OCI-LY7 (cell line): ENCODE results near the gene VOPP1. TPM values are rescaled to one million over a fixed set of nuclear protein-coding genes. Genes with fewer than 3 reads are reported as not detected.

ENCODE experiments used
- BruUV-seq: library from RNA; stranded (reverse); fragments of 400-500 nt; replicated peaks from 2 replicates; lab custom pipeline; 2021; lab: Mats Ljungman, UMichigan
- CTCF ChIA-PET: fragments of 300-600 bp; sonication (Branson Sonifier 250); formaldehyde crosslinking; loops from one replicate; lab custom pipeline; 2022; ENCODE audit warnings: antibody characterized with exemption; ENCODE audit not compliant: unreplicated experiment; lab: Charles Lee
- POLR2A ChIA-PET: fragments of 300-600 bp; sonication (Branson Sonifier 250); formaldehyde crosslinking; loops from one replicate; lab custom pipeline; 2022; ENCODE audit warnings: antibody characterized with exemption; lab: Charles Lee
- DNase-seq: peaks from one replicate; pipeline ENCODE4 v3.0.0-alpha.2; 2015; ENCODE audit warnings: low spot score
- H2AFZ ChIP-seq: fragments of 200-600 bp; sonication (generic), shearing (Covaris generic); 2 replicates; pipeline ENCODE4 v1.6.1; 2014; ENCODE audit warnings: mild to moderate bottlenecking, antibody characterized with exemption, low read length, moderate library complexity
- H3K27ac ChIP-seq: fragments of 200-600 bp; sonication (generic); 2 replicates; pipeline ENCODE4 v1.5.1; 2014; ENCODE audit warnings: mixed run types, low read depth, mild to moderate bottlenecking, moderate library complexity, low read length, inconsistent platforms; ENCODE audit not compliant: poor library complexity, severe bottlenecking
- H3K36me3 ChIP-seq: fragments of 200-600 bp; sonication (generic); 2 replicates; pipeline ENCODE4 v1.6.1; 2014; ENCODE audit warnings: mild to moderate bottlenecking, antibody characterized with exemption, low read length, moderate library complexity, mixed read lengths; ENCODE audit not compliant: insufficient read depth
- H3K4me1 ChIP-seq: fragments of 200-600 bp; sonication (generic); 2 replicates; pipeline ENCODE4 v1.5.1; 2014; ENCODE audit warnings: mild to moderate bottlenecking, low read length; ENCODE audit not compliant: insufficient read depth, poor library complexity, severe bottlenecking
- H3K4me2 ChIP-seq: fragments of 200-600 bp; sonication (generic); 2 replicates; pipeline ENCODE4 v1.6.1; 2014; ENCODE audit warnings: mild to moderate bottlenecking, low read length
- H3K4me3 ChIP-seq: fragments of 200-600 bp; sonication (generic); 2 replicates; pipeline ENCODE4 v1.5.1; 2014; ENCODE audit warnings: mild to moderate bottlenecking, low read depth, low read length; ENCODE audit not compliant: poor library complexity, severe bottlenecking
- H3K79me2 ChIP-seq: fragments of 200-600 bp; sonication (generic); 2 replicates; pipeline ENCODE4 v1.6.1; 2016; ENCODE audit warnings: low read depth, mild to moderate bottlenecking, low read length, moderate library complexity, mixed read lengths; ENCODE audit not compliant: insufficient read depth
- H3K9me2 ChIP-seq: fragments of 200-600 bp; sonication (generic); 2 replicates; pipeline ENCODE4 v1.6.1; 2016; ENCODE audit warnings: mild to moderate bottlenecking, low read length, mixed read lengths; ENCODE audit not compliant: insufficient read depth
- H3K9me3 ChIP-seq: fragments of 200-600 bp; sonication (generic); 2 replicates; pipeline ENCODE4 v1.6.1; 2014; ENCODE audit warnings: mild to moderate bottlenecking, mixed run types, low read length, mixed read lengths
- H4K20me1 ChIP-seq: fragments of 200-600 bp; sonication (generic); 2 replicates; pipeline ENCODE4 v1.6.1; 2014; ENCODE audit warnings: mild to moderate bottlenecking, antibody characterized with exemption, low read length, moderate library complexity, mixed read lengths; ENCODE audit not compliant: insufficient read depth
- CTCF ChIP-seq: fragments of 200-600 bp; sonication (generic); conservative IDR thresholded peaks from 2 replicates; pipeline ENCODE4 v1.5.1; 2014; ENCODE audit warnings: mild to moderate bottlenecking, antibody characterized with exemption, low read length, moderate library complexity, mixed read lengths
- EZH2phosphoT487 ChIP-seq: fragments of 200-600 bp; sonication (generic); IDR thresholded peaks from 2 replicates; pipeline ENCODE4 v1.6.1; 2018; ENCODE audit warnings: low read depth, borderline replicate concordance, mild to moderate bottlenecking, mixed run types, antibody characterized with exemption, low read length, moderate library complexity, mixed read lengths
- intact Hi-C: fragments of 100-400 bp; cut with micrococcal nuclease; formaldehyde crosslinking; loops from one replicate; pipeline ENCODE4 v1.10.0; 2022; ENCODE audit not compliant: unreplicated experiment
- total RNA-seq, 2 experiments: library from RNA; depleted of rRNA in 1 of 2; stranded (reverse); fragments of >200 nt in 1 of 2; shearing (Covaris generic) in 1 of 2; gene quantifications; 2 replicates each; pipeline ENCODE4 v1.2.3, GENCODE V29; 2014 to 2022

The VOPP1 gene
- total RNA-seq, 2 experiments from 2014 or later, result 68.8 to 72.1 TPM

- peaks cover 8% of the 10 kb centered on the region for H3K36me3 ChIP-seq
- H3K9me3 ChIP-seq, result no peaks in the 10 kb centered on the region
- peaks cover 61% of the 10 kb centered on the region for H3K4me1 ChIP-seq
- BruUV-seq, result no TSS peak
- DNase-seq, result no peak
- peak overlapping the region; percentile 90; the same call in 1 of the 2 replicates for H3K4me2 ChIP-seq
- no peak overlapping the region for H3K27ac ChIP-seq
- H3K9me2 ChIP-seq, result no peaks in the 10 kb centered on the region
- H3K4me3 ChIP-seq, result no peak overlapping the region
- H2AFZ ChIP-seq, result no peak overlapping the region
- peaks cover 74% of the 10 kb centered on the region; the same call in 1 of the 2 replicates for H3K79me2 ChIP-seq
- ChIA-PET POLR2A (interaction anchor here (0.6 to 1.8 kb wide), 6 partner anchors 9 to 35 kb away, joined by 3 to 6 read pairs (median 4); no protein-coding TSS in a partner anchor), CTCF (interaction anchor here (1.4 kb wide), 1 partner anchor 15 kb away, joined by 8 read pairs; no protein-coding TSS in a partner anchor)
- H4K20me1 ChIP-seq, result peaks cover 7% of the 10 kb centered on the region; the same call in 1 of the 2 replicates
- TF ChIP-seq CTCF (no peak), EZH2phosphoT487 (no peak)
- intact Hi-C loops, result loop anchor here (10.0 kb wide), 1 partner anchor 174 kb away; the partner anchor contains the start of gene LANCL2
Measured at GRCh38 chr7:55538538-55538937, 33.8 kb downstream of the VOPP1 start.

- ChIA-PET CTCF (interaction anchor here (0.9 to 1.4 kb wide), 2 partner anchors 10 to 16 kb away, joined by 3 to 8 read pairs; no protein-coding TSS in a partner anchor), POLR2A (interaction anchor here (0.9 to 1.8 kb wide), 2 partner anchors 21 to 34 kb away, joined by 3 to 6 read pairs; no protein-coding TSS in a partner anchor)
- intact Hi-C loops, result loop anchor here (10.0 kb wide), 1 partner anchor 173 kb away; the partner anchor contains the start of gene LANCL2
- Histone ChIP-seq H3K9me3 (no peaks in the 10 kb centered on the region), H2AFZ (no peak overlapping the region), H3K79me2 (peaks cover 72% of the 10 kb centered on the region; the same call in 1 of the 2 replicates), H3K4me2 (peak overlapping the region; percentile 90), H3K4me1 (peaks cover 70% of the 10 kb centered on the region), H3K9me2 (no peaks in the 10 kb centered on the region), H4K20me1 (peaks cover 7% of the 10 kb centered on the region; the same call in 1 of the 2 replicates), H3K27ac (peak overlapping the region; percentile 100), H3K36me3 (peaks cover 3% of the 10 kb centered on the region), H3K4me3 (no peak overlapping the region)
- no peak for DNase-seq
- no peak for TF ChIP-seq CTCF
- TF ChIP-seq EZH2phosphoT487, result no peak
- BruUV-seq, result no TSS peak
Measured at GRCh38 chr7:55537458-55537990, 34.8 kb downstream of the VOPP1 start.
